ENCODE data around the gene IGFBPL1.

Gene IGFBPL1

DNA sequence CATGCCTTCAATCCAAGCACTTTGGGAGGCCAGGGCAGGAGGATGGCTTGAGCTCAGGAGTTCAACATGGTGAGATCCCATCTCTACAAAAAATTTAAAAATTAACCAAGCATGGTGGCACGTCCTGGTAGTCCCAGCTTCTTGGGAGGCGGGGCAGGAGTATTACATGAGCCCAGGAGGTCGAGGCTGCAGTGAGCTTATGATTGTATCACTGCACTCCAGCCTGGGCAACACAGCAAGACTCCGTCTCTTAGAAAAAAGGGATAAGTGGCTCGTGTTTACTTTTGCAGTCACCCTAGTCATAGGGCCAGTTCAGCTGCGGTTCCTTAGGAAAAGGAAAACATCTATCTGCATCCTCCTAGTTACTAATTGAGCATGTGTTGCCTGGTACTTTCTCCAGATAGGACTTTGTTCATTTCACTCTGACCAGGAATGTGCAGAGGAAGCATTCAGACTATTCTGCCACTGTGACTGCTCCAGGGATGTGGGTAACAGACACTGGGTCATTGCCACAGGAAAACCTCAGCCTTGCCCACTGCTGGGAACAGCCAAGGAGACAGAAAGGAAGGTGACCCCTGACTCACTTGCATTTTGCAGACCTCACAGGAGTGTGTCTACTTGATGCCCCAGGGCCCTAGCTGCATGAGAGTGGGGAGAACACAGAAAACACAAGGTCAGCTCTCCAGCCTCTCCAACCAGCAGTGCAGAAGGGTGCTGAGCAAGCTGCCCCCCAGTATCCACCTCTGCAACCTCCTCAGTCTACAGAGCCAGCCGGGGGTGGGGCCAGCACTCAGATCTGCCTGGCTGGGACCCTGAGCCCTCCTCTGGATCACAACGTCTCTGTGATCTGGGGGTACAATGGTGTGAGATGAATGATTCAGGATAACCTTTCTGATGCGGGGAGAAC, 65.6 kb downstream of the IGFBPL1 start:
- DNase-seq, result no peak

DNA sequence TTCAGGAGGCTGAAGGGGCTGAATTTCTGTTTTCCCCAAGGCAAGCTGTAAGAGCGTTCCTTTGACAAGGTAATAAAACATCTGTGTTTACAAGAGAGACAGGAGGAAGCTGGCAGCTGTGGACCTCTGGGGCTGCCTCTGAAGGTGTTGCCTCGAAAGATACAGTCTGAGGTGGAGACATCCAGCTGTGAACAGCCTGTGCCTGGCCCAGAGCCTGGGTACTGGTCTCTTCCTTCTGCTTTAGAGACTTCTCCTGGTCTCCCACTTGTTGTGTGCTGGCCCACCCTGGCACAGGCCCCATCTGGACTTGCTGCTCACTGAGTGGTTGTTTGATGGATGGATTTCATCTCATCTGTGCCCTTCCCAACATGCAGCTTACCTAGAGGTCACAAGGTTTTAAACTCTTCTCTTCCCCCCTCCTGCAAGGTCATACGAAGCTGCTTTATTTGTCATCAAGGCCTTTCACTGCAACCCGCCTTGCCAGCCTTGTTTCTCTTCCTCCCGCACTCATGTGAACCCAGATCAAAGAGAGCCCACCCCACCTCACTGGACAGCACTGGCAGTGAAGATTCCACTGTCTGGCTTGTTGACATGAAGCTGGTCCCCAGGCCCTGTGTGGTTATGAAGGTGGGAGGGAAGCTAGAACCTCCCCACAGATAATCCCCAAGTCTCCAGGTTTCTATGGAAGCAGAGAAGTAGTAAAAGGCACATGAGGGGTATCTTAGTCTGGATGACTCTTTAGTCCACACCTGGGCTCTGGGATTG, 66.7 kb downstream of the IGFBPL1 start:
- no peak for DNase-seq

DNA sequence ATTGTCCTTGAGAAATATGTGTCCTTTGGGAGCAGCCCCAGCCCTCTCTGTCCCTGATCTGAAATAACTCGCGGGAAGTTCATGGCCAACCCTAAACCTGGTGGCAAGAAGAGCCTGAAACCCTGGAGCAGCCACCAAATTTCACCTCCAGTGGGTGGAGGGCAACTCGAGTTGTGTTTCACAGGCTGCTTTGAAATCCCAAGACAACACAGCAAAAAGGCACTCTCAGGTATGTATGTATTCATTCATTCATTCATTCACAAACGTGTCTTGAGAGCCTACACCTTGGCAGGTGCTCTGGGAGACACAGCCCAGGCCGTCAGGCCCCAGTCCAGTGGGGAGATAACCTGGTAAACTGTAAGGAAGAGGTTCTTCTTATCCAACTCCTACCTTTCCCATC, 67.4 kb downstream of the IGFBPL1 start:
- DNase-seq, result no peak
